22Rv1 (cell line): ENCODE data around the gene ADGRB3.

Experiments
- CTCF ChIP-seq: fragments of 450-650 bp; IDR thresholded peaks from 2 replicates; pipeline ENCODE4 v1.5.1; 2017; ENCODE audit warnings: mild to moderate bottlenecking
- ZFX ChIP-seq: fragments of 450-650 bp; IDR thresholded peaks from 2 replicates; pipeline ENCODE4 v1.6.1; 2017; ENCODE audit warnings: antibody characterized with exemption, borderline replicate concordance

- TF ChIP-seq CTCF (no peak), ZFX (no peak)
These were observed 74.8 kb downstream of the ADGRB3 start for GRCh38 chr6:68709882-68710281.
